Neural progenitor cell (in vitro differentiated cells): Measurements from ENCODE around the gene C9orf78. TPM values are rescaled to one million over a fixed set of nuclear protein-coding genes. Genes with fewer than 3 reads are reported as not detected.

ENCODE experiments used
- DNase-seq: peaks from one replicate; pipeline ENCODE4 v3.0.0-alpha.2; 2016; ENCODE audit warnings: low spot score
- H2AFZ ChIP-seq: fragments of 200-600 bp; sonication (generic); replicated peaks from 2 replicates; pipeline ENCODE4 v1.6.1; 2016; ENCODE audit warnings: antibody characterized with exemption
- H3F3A ChIP-seq: fragments of 200-600 bp; sonication (generic); 2 replicates; pipeline ENCODE4 v1.6.1; 2016; ENCODE audit warnings: antibody characterized with exemption, low read depth
- H3K27ac ChIP-seq: fragments of 200-600 bp; sonication (generic); 2 replicates; pipeline ENCODE4 v1.5.1; 2016; ENCODE audit warnings: mild to moderate bottlenecking
- H3K27me3 ChIP-seq: fragments of 200-600 bp; sonication (generic); 2 replicates; pipeline ENCODE4 v1.6.1; 2016; ENCODE audit warnings: mild to moderate bottlenecking, moderate library complexity
- H3K36me3 ChIP-seq: fragments of 200-600 bp; sonication (generic); 2 replicates; pipeline ENCODE4 v1.5.1; 2016
- H3K4me1 ChIP-seq: fragments of 200-600 bp; sonication (generic); 2 replicates; pipeline ENCODE4 v1.6.1; 2016; ENCODE audit warnings: mixed run types
- H3K4me2 ChIP-seq: fragments of 200-600 bp; sonication (generic); 2 replicates; pipeline ENCODE4 v1.6.1; 2016
- H3K4me3 ChIP-seq: fragments of 200-600 bp; sonication (generic); 2 replicates; pipeline ENCODE4 v1.5.1; 2016
- H3K79me2 ChIP-seq: fragments of 200-600 bp; sonication (generic); 2 replicates; pipeline ENCODE4 v1.6.1; 2016; ENCODE audit warnings: low read depth
- H3K9ac ChIP-seq: fragments of 200-600 bp; sonication (generic); 2 replicates; pipeline ENCODE4 v1.6.1; 2016
- H3K9me3 ChIP-seq: fragments of 200-600 bp; sonication (generic); 2 replicates; pipeline ENCODE4 v1.5.1; 2016; ENCODE audit warnings: low read depth
- H4K20me1 ChIP-seq: fragments of 200-600 bp; sonication (generic); 2 replicates; pipeline ENCODE4 v1.6.1; 2016; ENCODE audit warnings: low read depth
- H3K27ac Mint-ChIP-seq: 3 replicates; pipeline ENCODE4 v1.8.0; 2021; ENCODE audit warnings: mixed read lengths
- H3K27me3 Mint-ChIP-seq: 2 replicates; pipeline ENCODE4 v1.8.0; 2022; ENCODE audit warnings: low read depth, mild to moderate bottlenecking, inconsistent platforms, moderate library complexity, mixed read lengths; ENCODE audit not compliant: insufficient read depth
- H3K36me3 Mint-ChIP-seq: 3 replicates; pipeline ENCODE4 v1.8.0; 2021; ENCODE audit warnings: mixed read lengths
- H3K4me1 Mint-ChIP-seq: 3 replicates; pipeline ENCODE4 v1.8.0; 2021; ENCODE audit warnings: mixed read lengths
- H3K4me3 Mint-ChIP-seq: 3 replicates; pipeline ENCODE4 v1.8.0; 2021; ENCODE audit warnings: mild to moderate bottlenecking, moderate library complexity, mixed read lengths
- H3K9me3 Mint-ChIP-seq: 3 replicates; pipeline ENCODE4 v1.8.0; 2020; ENCODE audit warnings: mixed read lengths
- CTCF ChIP-seq: fragments of 200-600 bp; sonication (generic); IDR thresholded peaks from 2 replicates; pipeline ENCODE4 v1.5.1; 2017; ENCODE audit warnings: antibody characterized with exemption, mild to moderate bottlenecking
- EZH2 ChIP-seq: fragments of 200-600 bp; sonication (generic); IDR thresholded peaks from 2 replicates; pipeline ENCODE4 v1.6.1; 2017; ENCODE audit warnings: antibody characterized with exemption, mild to moderate bottlenecking, moderate library complexity
- EZH2phosphoT487 ChIP-seq: fragments of 200-600 bp; sonication (generic); IDR thresholded peaks from 2 replicates; pipeline ENCODE4 v1.6.1; 2017; ENCODE audit warnings: antibody characterized with exemption
- total RNA-seq: library from RNA; depleted of rRNA; stranded (reverse); fragments of >200 nt; gene quantifications from 2 replicates; pipeline ENCODE4 v1.2.3, GENCODE V29; 2015; ENCODE audit warnings: low replicate concordance

The C9orf78 gene
- total RNA-seq, 1 donor from 2014 or later = 42.2 TPM

GRCh38 chr9:129868023-129868871 is 33.2 kb upstream of the C9orf78 start:
- Histone ChIP-seq H3K4me2 (no peak overlapping the region), H3K79me2 (no peaks in the 10 kb centered on the region), H3K36me3 (no peaks in the 10 kb centered on the region), H3K9me3 (no peaks in the 10 kb centered on the region), H4K20me1 (no peaks in the 10 kb centered on the region), H3K4me1 (no peaks in the 10 kb centered on the region), H3K27me3 (no peaks in the 10 kb centered on the region), H3F3A (no peaks in the 10 kb centered on the region), H3K4me3 (no peak overlapping the region), H3K27ac (no peak overlapping the region), H3K9ac (no peak overlapping the region), H2AFZ (no peak overlapping the region)
- TF ChIP-seq EZH2 (no peak), CTCF (no peak), EZH2phosphoT487 (no peak)
- H3K36me3 Mint-ChIP-seq = peaks cover 10% of the 10 kb centered on the region
- H3K4me3 Mint-ChIP-seq = no peak overlapping the region
- H3K27ac Mint-ChIP-seq = no peak overlapping the region
- peaks cover 7% of the 10 kb centered on the region for H3K4me1 Mint-ChIP-seq
- no peaks in the 10 kb centered on the region for H3K9me3 Mint-ChIP-seq
- peaks cover 3% of the 10 kb centered on the region for H3K27me3 Mint-ChIP-seq
- no peak for DNase-seq

DNA sequence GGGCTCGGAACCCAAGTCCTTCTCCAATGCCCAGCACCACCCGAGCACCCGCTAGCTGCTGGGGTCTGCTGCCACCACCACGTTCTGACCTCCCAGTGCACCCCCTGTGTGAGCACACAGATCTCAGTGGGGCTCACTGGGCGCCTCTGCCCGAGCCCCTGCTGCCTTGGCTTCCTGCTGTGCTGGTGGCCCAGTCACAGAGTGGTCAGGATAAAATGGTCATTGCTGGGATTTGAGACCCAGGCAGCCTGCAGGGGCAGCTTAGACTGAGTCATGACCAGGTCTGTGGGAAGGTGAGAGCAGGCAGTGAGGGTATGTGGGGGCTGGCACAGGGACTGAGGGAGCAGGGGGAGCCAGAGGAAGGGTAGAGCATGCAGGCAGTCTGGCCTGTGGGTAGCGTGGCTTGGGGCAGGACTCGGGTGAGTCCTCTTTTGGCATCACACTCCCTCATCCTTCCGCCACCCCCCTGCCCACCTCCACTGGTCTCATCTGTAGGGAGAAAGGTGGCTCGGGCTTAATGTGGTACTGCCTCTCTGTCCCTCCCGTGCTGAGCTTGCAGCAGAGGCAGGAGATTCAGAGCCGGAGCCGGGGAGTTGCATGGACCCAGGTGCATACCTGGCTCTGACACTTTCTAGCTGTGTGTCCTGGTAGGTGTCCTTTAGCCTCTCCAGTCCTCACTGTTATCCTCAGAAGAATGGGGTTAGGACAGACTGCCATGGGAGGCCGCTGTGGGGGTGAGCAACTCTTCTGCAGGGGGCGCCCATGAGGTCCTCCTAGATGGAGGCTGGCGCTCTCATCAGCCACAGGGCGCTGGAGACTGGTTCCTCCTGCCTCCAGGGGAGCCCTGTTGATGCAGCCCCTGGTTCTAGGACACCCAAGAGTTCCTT is 32.3 kb upstream of the C9orf78 start:
- Mint-ChIP-seq H3K4me3 (no peak overlapping the region), H3K4me1 (peaks cover 7% of the 10 kb centered on the region), H3K36me3 (peaks cover 10% of the 10 kb centered on the region), H3K9me3 (no peaks in the 10 kb centered on the region), H3K27ac (no peak overlapping the region), H3K27me3 (peaks cover 3% of the 10 kb centered on the region)
- no peaks in the 10 kb centered on the region for H3F3A ChIP-seq
- H3K27ac ChIP-seq = no peak overlapping the region
- no peak overlapping the region for H2AFZ ChIP-seq
- no peak overlapping the region for H3K4me2 ChIP-seq
- H3K4me3 ChIP-seq = no peak overlapping the region
- H3K9me3 ChIP-seq = no peaks in the 10 kb centered on the region
- TF ChIP-seq EZH2 (no peak), EZH2phosphoT487 (no peak), CTCF (no peak)
- H3K36me3 ChIP-seq = no peaks in the 10 kb centered on the region
- no peaks in the 10 kb centered on the region for H4K20me1 ChIP-seq
- DNase-seq = no peak
- H3K9ac ChIP-seq = no peak overlapping the region
- no peaks in the 10 kb centered on the region for H3K4me1 ChIP-seq
- H3K79me2 ChIP-seq = no peaks in the 10 kb centered on the region
- no peaks in the 10 kb centered on the region for H3K27me3 ChIP-seq

- Histone ChIP-seq H3K4me3 (no peak overlapping the region), H2AFZ (no peak overlapping the region), H4K20me1 (no peaks in the 10 kb centered on the region), H3K27ac (no peak overlapping the region), H3K9me3 (no peaks in the 10 kb centered on the region), H3K4me1 (no peaks in the 10 kb centered on the region), H3K79me2 (no peaks in the 10 kb centered on the region), H3K9ac (no peak overlapping the region), H3K36me3 (no peaks in the 10 kb centered on the region), H3K4me2 (no peak overlapping the region), H3F3A (no peaks in the 10 kb centered on the region), H3K27me3 (no peaks in the 10 kb centered on the region)
- Mint-ChIP-seq H3K27ac (no peak overlapping the region), H3K9me3 (no peaks in the 10 kb centered on the region), H3K36me3 (peaks cover 11% of the 10 kb centered on the region), H3K4me3 (no peak overlapping the region), H3K27me3 (peaks cover 3% of the 10 kb centered on the region), H3K4me1 (peaks cover 7% of the 10 kb centered on the region)
- no peak for TF ChIP-seq CTCF
- no peak for TF ChIP-seq EZH2
- no peak for TF ChIP-seq EZH2phosphoT487
- DNase-seq = no peak
These were observed 31.5 kb upstream of the C9orf78 start for GRCh38 chr9:129866394-129867135.
